HepG2 (cell line): ENCODE measurements around the gene KRTAP12-4. TPM values are rescaled to one million over a fixed set of nuclear protein-coding genes. Genes with fewer than 3 reads are reported as not detected.

ENCODE experiments used
- BRD4 ChIP-seq: sonication (generic); formaldehyde crosslinking; IDR thresholded peaks from 2 replicates; pipeline ENCODE4 v1.4.0; 2020; ENCODE audit warnings: missing genetic modification reagents
- CCAR2 ChIP-seq: fragments of 200-400 bp; formaldehyde crosslinking; optimal IDR thresholded peaks from 2 replicates; pipeline ENCODE3; 2018; ENCODE audit warnings: low read depth, mild to moderate bottlenecking, low read length, moderate library complexity
- IRF2 ChIP-seq: IDR thresholded peaks from 2 replicates; pipeline ENCODE4 v1.6.1; 2018; ENCODE audit warnings: missing genetic modification reagents, missing compliant biosample characterization
- ISL2 ChIP-seq: sonication (generic); formaldehyde crosslinking; IDR thresholded peaks from 2 replicates; pipeline ENCODE4 v1.5.0; 2020; ENCODE audit warnings: missing genetic modification reagents
- MZF1 ChIP-seq: sonication (generic); formaldehyde crosslinking; IDR thresholded peaks from 2 replicates; pipeline ENCODE4 v1.8.1; 2023; ENCODE audit warnings: mild to moderate bottlenecking, missing genetic modification reagents, borderline replicate concordance
- NFE2L2 ChIP-seq: fragments of 150-350 bp; IDR thresholded peaks from 2 replicates; pipeline ENCODE4 v1.6.1; 2014; ENCODE audit warnings: low read length
- RARA ChIP-seq: IDR thresholded peaks from 2 replicates; pipeline ENCODE4 v1.6.1; 2016; ENCODE audit warnings: missing genetic modification reagents, missing compliant biosample characterization
- SNAI1 ChIP-seq: sonication (generic); formaldehyde crosslinking; IDR thresholded peaks from 2 replicates; pipeline ENCODE4 v1.5.0; 2020; ENCODE audit warnings: mild to moderate bottlenecking, missing genetic modification reagents, borderline replicate concordance
- TCF7L2 ChIP-seq: IDR thresholded peaks from 2 replicates; pipeline ENCODE4 v1.6.1; 2011; ENCODE audit warnings: mild to moderate bottlenecking, low read depth, low read length, moderate library complexity
- ZNF550 ChIP-seq: sonication (generic); formaldehyde crosslinking; IDR thresholded peaks from 2 replicates; pipeline ENCODE4 v1.4.0; 2020; ENCODE audit warnings: mild to moderate bottlenecking, missing genetic modification reagents, borderline replicate concordance
- ZNF891 ChIP-seq: sonication (generic); formaldehyde crosslinking; IDR thresholded peaks from 2 replicates; pipeline ENCODE4 v1.5.0; 2020; ENCODE audit warnings: mild to moderate bottlenecking, missing genetic modification reagents
- polyA plus RNA-seq, 8 experiments: library from polyadenylated mRNA; depleted of rRNA in 3 of 8; stranded (reverse) in 7 of 8; unstranded in 1 of 8; fragments of >200 nt; fragmentation: Illumina TruSeq in 4 of 8; extraction: Trizol in 4 of 8; gene quantifications; 2 replicates each; pipeline versions ENCODE4 v1.2.1 to v1.2.3, GENCODE V29; 2011 to 2016; ENCODE audit warnings: low read depth in 4 of 8, missing spikeins in 1 of 8, mixed read lengths in 1 of 8; ENCODE audit not compliant: insufficient read depth in 1 of 8
- total RNA-seq, 5 experiments: library from RNA; depleted of rRNA; stranded (reverse); fragments of >200 nt; fragmentation: Illumina TruSeq; extraction: Trizol; gene quantifications; 2 replicates each; pipeline ENCODE4 v1.2.3, GENCODE V29; 2016; ENCODE audit warnings: low read depth in 1 of 5
- TF ChIP-seq, protein P1 (sequence below): sonication (generic); formaldehyde crosslinking; IDR thresholded peaks from 2 replicates; pipeline ENCODE4 v1.5.1; 2020; ENCODE audit warnings: missing genetic modification reagents, mild to moderate bottlenecking, borderline replicate concordance
- TF ChIP-seq, protein P2 (sequence below): sonication (generic); formaldehyde crosslinking; conservative IDR thresholded peaks from 2 replicates; pipeline ENCODE4 v1.8.0; 2022; ENCODE audit warnings: mild to moderate bottlenecking, moderate library complexity, missing genetic modification reagents
- TF ChIP-seq, protein P3 (sequence below): IDR thresholded peaks from 2 replicates; pipeline ENCODE4 v1.6.1; 2018; ENCODE audit warnings: missing genetic modification reagents, mild to moderate bottlenecking, missing compliant biosample characterization
- TF ChIP-seq, protein P4 (sequence below): sonication (generic); formaldehyde crosslinking; IDR thresholded peaks from 2 replicates; pipeline ENCODE4 v1.9.0; 2021; ENCODE audit warnings: missing genetic modification reagents, mild to moderate bottlenecking, borderline replicate concordance
- TF ChIP-seq, protein P5 (sequence below): sonication (generic); formaldehyde crosslinking; IDR thresholded peaks from 2 replicates; pipeline ENCODE4 v1.5.1; 2020; ENCODE audit warnings: mild to moderate bottlenecking, missing genetic modification reagents, borderline replicate concordance

KRTAP12-4 gene
- total and polyA plus RNA-seq, 2 of the 13 experiments (the other 11 are each of a cell fraction or from before 2014, with no cell fraction given), result not detected

DNA sequence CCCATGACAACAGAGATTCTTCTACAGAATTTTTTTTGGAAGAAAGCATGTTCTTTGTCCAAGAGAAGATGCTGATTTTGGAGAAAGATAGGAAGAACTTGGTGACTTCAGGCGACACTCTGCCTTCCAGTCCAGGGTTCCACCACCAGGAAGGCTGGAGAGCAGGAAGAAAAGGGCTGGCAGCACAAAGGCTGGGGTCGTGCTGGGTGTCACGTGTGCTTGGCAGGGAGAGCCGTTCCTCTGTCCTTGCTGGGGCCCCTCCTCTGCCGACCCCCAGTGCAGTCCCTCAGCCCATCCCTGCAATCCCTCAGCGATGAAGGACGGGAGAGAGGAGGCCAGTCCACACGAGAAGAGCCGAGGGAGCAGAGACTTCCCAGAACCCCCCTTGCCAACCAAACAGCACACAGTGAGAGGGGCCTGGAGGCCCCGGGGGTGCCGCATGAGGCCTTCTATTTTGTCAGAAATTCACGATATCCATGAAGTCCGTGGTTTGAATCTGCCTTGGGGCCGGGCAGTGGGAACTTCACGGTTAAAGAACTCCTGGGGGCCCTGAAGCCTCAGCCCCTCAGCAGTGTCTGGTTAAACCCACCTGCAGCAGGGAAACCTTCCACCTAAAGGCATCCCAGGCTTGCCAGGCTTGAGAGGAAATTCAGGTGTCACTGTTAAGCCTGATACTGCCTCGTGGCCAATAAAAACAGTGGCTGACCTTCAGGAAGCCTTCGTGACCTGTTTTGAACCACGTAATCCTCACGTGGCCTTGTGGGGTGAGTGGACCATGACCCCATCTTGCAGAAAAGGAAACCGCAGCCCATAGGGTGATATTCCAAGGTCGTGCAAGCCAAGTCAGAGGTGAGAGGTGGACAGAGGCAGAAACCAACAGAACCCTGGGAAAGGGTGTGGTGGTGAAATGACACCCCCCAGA, 45.9 kb upstream of the KRTAP12-4 start (continued):
- TF ChIP-seq RARA (CRISPR knock-in tag) (peak; percentile 95), ZNF550 (CRISPR knock-in tag) (no peak), ZNF891 (CRISPR knock-in tag) (no peak), BRD4 (CRISPR knock-in tag) (no peak), SNAI1 (CRISPR knock-in tag) (no peak), IRF2 (CRISPR knock-in tag) (peak; percentile 66), TCF7L2 (no peak), CCAR2 (no peak), MZF1 (CRISPR knock-in tag) (no peak), ISL2 (CRISPR knock-in tag) (no peak), NFE2L2 (no peak)
- TF ChIP-seq, protein P1, sequence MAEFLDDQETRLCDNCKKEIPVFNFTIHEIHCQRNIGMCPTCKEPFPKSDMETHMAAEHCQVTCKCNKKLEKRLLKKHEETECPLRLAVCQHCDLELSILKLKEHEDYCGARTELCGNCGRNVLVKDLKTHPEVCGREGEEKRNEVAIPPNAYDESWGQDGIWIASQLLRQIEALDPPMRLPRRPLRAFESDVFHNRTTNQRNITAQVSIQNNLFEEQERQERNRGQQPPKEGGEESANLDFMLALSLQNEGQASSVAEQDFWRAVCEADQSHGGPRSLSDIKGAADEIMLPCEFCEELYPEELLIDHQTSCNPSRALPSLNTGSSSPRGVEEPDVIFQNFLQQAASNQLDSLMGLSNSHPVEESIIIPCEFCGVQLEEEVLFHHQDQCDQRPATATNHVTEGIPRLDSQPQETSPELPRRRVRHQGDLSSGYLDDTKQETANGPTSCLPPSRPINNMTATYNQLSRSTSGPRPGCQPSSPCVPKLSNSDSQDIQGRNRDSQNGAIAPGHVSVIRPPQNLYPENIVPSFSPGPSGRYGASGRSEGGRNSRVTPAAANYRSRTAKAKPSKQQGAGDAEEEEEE (CRISPR knock-in tag), result no peak
- TF ChIP-seq, protein P2, sequence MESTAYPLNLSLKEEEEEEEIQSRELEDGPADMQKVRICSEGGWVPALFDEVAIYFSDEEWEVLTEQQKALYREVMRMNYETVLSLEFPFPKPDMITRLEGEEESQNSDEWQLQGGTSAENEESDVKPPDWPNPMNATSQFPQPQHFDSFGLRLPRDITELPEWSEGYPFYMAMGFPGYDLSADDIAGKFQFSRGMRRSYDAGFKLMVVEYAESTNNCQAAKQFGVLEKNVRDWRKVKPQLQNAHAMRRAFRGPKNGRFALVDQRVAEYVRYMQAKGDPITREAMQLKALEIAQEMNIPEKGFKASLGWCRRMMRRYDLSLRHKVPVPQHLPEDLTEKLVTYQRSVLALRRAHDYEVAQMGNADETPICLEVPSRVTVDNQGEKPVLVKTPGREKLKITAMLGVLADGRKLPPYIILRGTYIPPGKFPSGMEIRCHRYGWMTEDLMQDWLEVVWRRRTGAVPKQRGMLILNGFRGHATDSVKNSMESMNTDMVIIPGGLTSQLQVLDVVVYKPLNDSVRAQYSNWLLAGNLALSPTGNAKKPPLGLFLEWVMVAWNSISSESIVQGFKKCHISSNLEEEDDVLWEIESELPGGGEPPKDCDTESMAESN (CRISPR knock-in tag), result no peak
- TF ChIP-seq, protein P3, sequence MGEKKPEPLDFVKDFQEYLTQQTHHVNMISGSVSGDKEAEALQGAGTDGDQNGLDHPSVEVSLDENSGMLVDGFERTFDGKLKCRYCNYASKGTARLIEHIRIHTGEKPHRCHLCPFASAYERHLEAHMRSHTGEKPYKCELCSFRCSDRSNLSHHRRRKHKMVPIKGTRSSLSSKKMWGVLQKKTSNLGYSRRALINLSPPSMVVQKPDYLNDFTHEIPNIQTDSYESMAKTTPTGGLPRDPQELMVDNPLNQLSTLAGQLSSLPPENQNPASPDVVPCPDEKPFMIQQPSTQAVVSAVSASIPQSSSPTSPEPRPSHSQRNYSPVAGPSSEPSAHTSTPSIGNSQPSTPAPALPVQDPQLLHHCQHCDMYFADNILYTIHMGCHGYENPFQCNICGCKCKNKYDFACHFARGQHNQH (CRISPR knock-in tag), result peak; percentile 64
- TF ChIP-seq, protein P4, sequence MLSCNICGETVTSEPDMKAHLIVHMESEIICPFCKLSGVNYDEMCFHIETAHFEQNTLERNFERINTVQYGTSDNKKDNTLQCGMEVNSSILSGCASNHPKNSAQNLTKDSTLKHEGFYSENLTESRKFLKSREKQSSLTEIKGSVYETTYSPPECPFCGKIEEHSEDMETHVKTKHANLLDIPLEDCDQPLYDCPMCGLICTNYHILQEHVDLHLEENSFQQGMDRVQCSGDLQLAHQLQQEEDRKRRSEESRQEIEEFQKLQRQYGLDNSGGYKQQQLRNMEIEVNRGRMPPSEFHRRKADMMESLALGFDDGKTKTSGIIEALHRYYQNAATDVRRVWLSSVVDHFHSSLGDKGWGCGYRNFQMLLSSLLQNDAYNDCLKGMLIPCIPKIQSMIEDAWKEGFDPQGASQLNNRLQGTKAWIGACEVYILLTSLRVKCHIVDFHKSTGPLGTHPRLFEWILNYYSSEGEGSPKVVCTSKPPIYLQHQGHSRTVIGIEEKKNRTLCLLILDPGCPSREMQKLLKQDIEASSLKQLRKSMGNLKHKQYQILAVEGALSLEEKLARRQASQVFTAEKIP (CRISPR knock-in tag), result no peak
- TF ChIP-seq, protein P5, sequence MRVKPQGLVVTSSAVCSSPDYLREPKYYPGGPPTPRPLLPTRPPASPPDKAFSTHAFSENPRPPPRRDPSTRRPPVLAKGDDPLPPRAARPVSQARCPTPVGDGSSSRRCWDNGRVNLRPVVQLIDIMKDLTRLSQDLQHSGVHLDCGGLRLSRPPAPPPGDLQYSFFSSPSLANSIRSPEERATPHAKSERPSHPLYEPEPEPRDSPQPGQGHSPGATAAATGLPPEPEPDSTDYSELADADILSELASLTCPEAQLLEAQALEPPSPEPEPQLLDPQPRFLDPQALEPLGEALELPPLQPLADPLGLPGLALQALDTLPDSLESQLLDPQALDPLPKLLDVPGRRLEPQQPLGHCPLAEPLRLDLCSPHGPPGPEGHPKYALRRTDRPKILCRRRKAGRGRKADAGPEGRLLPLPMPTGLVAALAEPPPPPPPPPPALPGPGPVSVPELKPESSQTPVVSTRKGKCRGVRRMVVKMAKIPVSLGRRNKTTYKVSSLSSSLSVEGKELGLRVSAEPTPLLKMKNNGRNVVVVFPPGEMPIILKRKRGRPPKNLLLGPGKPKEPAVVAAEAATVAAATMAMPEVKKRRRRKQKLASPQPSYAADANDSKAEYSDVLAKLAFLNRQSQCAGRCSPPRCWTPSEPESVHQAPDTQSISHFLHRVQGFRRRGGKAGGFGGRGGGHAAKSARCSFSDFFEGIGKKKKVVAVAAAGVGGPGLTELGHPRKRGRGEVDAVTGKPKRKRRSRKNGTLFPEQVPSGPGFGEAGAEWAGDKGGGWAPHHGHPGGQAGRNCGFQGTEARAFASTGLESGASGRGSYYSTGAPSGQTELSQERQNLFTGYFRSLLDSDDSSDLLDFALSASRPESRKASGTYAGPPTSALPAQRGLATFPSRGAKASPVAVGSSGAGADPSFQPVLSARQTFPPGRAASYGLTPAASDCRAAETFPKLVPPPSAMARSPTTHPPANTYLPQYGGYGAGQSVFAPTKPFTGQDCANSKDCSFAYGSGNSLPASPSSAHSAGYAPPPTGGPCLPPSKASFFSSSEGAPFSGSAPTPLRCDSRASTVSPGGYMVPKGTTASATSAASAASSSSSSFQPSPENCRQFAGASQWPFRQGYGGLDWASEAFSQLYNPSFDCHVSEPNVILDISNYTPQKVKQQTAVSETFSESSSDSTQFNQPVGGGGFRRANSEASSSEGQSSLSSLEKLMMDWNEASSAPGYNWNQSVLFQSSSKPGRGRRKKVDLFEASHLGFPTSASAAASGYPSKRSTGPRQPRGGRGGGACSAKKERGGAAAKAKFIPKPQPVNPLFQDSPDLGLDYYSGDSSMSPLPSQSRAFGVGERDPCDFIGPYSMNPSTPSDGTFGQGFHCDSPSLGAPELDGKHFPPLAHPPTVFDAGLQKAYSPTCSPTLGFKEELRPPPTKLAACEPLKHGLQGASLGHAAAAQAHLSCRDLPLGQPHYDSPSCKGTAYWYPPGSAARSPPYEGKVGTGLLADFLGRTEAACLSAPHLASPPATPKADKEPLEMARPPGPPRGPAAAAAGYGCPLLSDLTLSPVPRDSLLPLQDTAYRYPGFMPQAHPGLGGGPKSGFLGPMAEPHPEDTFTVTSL (CRISPR knock-in tag), result peak; percentile 47; the same call in 1 of the 2 replicates
